Stimulated activated naive B cell treated with anti-CD40 and anti-IgM and Interleukin-4, amounts not matched to agents 10 μg/mL and 1 μg/mL and 100 μg/mL, for 72 hours (primary cell): ENCODE data around the gene NADSYN1.
"Not testable (repeated sequence)": the region's sequence is repeated elsewhere in the genome, so short reads cannot be mapped to it uniquely, and the experiment has no call there.

Experiments
- ATAC-seq, 2 donors: fragments of 150-1000 bp; cut with Tn5 transposase; replicated peaks; 2 replicates each; pipeline ENCODE4 v1.10.0; 2021; ENCODE audit warnings: moderate library complexity in 1 of 2
- DNase-seq: peaks from one replicate; pipeline ENCODE4 v3.0.0; 2021
- H3K27ac Mint-ChIP-seq: one replicate; pipeline ENCODE4 v1.8.0; 2022; ENCODE audit warnings: mild to moderate bottlenecking, mixed read lengths
- H3K27me3 Mint-ChIP-seq, 2 donors: one replicate each; pipeline ENCODE4 v1.8.0; 2022; ENCODE audit warnings: mixed read lengths in 2 of 2
- H3K36me3 Mint-ChIP-seq, 2 donors: one replicate each; pipeline ENCODE4 v1.8.0; 2022; ENCODE audit warnings: mixed read lengths in 2 of 2, mild to moderate bottlenecking in 1 of 2
- H3K4me1 Mint-ChIP-seq, 2 donors: one replicate each; pipeline ENCODE4 v1.8.0; 2022; ENCODE audit warnings: mixed read lengths in 2 of 2, mild to moderate bottlenecking in 1 of 2
- H3K4me3 Mint-ChIP-seq, 2 donors: one replicate each; pipeline ENCODE4 v1.8.0; 2022; ENCODE audit warnings: mild to moderate bottlenecking in 2 of 2, mixed read lengths in 2 of 2, moderate library complexity in 1 of 2
- H3K9me3 Mint-ChIP-seq, 2 donors: one replicate each; pipeline ENCODE4 v1.8.0; 2022; ENCODE audit warnings: mixed read lengths in 2 of 2, mild to moderate bottlenecking in 1 of 2

The NADSYN1 gene

GRCh38 chr11:71534711-71535608 lies 82.0 kb downstream of the NADSYN1 start:
- not testable (repeated sequence) for ATAC-seq, H3K4me3 Mint-ChIP-seq, H3K27ac Mint-ChIP-seq, DNase-seq, H3K9me3 Mint-ChIP-seq, H3K36me3 Mint-ChIP-seq, H3K4me1 Mint-ChIP-seq, H3K27me3 Mint-ChIP-seq

- H3K4me3 Mint-ChIP-seq = no peak overlapping the region
- ATAC-seq = no peak
Measured at GRCh38 chr11:71535825-71536224, 82.8 kb downstream of the NADSYN1 start.

GRCh38 chr11:71537537-71537936 lies 84.5 kb downstream of the NADSYN1 start:
- no peak overlapping the region for H3K27ac Mint-ChIP-seq
- ATAC-seq (no peak), DNase-seq (no peak)
- no peak overlapping the region for H3K4me3 Mint-ChIP-seq
- H3K27me3 Mint-ChIP-seq = peaks cover 5 to 6% of the 10 kb centered on the region in 2 donors
- peaks cover 6 to 10% of the 10 kb centered on the region in 2 donors for H3K9me3 Mint-ChIP-seq
- H3K4me1 Mint-ChIP-seq = peaks cover 0 to 6% of the 10 kb centered on the region in 2 donors
- peaks cover 7 to 11% of the 10 kb centered on the region in 2 donors for H3K36me3 Mint-ChIP-seq

More at GRCh38 chr11:71535825-71536224, 82.8 kb downstream of the NADSYN1 start:
- DNase-seq = no peak
- H3K27me3 Mint-ChIP-seq = peaks cover 0 to 6% of the 10 kb centered on the region in 2 donors
- peaks cover 2 to 4% of the 10 kb centered on the region in 2 donors for H3K4me1 Mint-ChIP-seq
- no peak overlapping the region for H3K27ac Mint-ChIP-seq
- H3K9me3 Mint-ChIP-seq = peaks cover 3 to 4% of the 10 kb centered on the region in 2 donors
- peaks cover under 1 to 6% of the 10 kb centered on the region in 2 donors for H3K36me3 Mint-ChIP-seq

GRCh38 chr11:71537977-71538665 lies 85.1 kb downstream of the NADSYN1 start, which contains the start of gene KRTAP5-8:
Gene KRTAP5-8 (plus strand): TSS chr11:71538025. CDS start chr11:71538056, 31 bp downstream.
- not testable (repeated sequence) for DNase-seq, H3K27ac Mint-ChIP-seq, H3K4me1 Mint-ChIP-seq, H3K4me3 Mint-ChIP-seq, H3K27me3 Mint-ChIP-seq, ATAC-seq
- peaks cover 6 to 11% of the 10 kb centered on the region in 2 donors for H3K9me3 Mint-ChIP-seq
- peaks cover 7 to 14% of the 10 kb centered on the region in 2 donors for H3K36me3 Mint-ChIP-seq

- no peak for DNase-seq
- H3K9me3 Mint-ChIP-seq = peaks cover 6 to 11% of the 10 kb centered on the region in 2 donors
- peaks cover 9 to 14% of the 10 kb centered on the region in 2 donors for H3K4me1 Mint-ChIP-seq
- no peak overlapping the region for H3K4me3 Mint-ChIP-seq
- H3K27ac Mint-ChIP-seq = no peak overlapping the region
- peaks cover 5 to 6% of the 10 kb centered on the region in 2 donors for H3K27me3 Mint-ChIP-seq
- ATAC-seq = no peak
- peaks cover 7 to 15% of the 10 kb centered on the region in 2 donors for H3K36me3 Mint-ChIP-seq
Measured at GRCh38 chr11:71538666-71538990, 85.6 kb downstream of the NADSYN1 start.

GRCh38 chr11:71539017-71539416 lies 86.0 kb downstream of the NADSYN1 start:
- H3K4me1 Mint-ChIP-seq = peaks cover 13 to 17% of the 10 kb centered on the region in 2 donors
- ATAC-seq (no peak), DNase-seq (no peak)
- H3K27me3 Mint-ChIP-seq = peaks cover 5 to 6% of the 10 kb centered on the region in 2 donors
- peaks cover 6 to 11% of the 10 kb centered on the region in 2 donors for H3K9me3 Mint-ChIP-seq
- no peak overlapping the region for H3K4me3 Mint-ChIP-seq
- H3K36me3 Mint-ChIP-seq = peaks cover 7 to 15% of the 10 kb centered on the region in 2 donors
- H3K27ac Mint-ChIP-seq = no peak overlapping the region

- Mint-ChIP-seq H3K4me1 (peaks cover 19 to 22% of the 10 kb centered on the region in 2 donors), H3K36me3 (peaks cover 7 to 15% of the 10 kb centered on the region in 2 donors), H3K9me3 (peaks cover 9 to 11% of the 10 kb centered on the region in 2 donors)
- not testable (repeated sequence) for ATAC-seq, H3K27ac Mint-ChIP-seq, H3K27me3 Mint-ChIP-seq, H3K4me3 Mint-ChIP-seq, DNase-seq
Measured at GRCh38 chr11:71539971-71540370, 87.0 kb downstream of the NADSYN1 start.

GRCh38 chr11:71540521-71541304 lies 87.7 kb downstream of the NADSYN1 start:
- H3K4me3 Mint-ChIP-seq, H3K27me3 Mint-ChIP-seq, H3K27ac Mint-ChIP-seq, ATAC-seq, DNase-seq: not testable (repeated sequence)
- Mint-ChIP-seq H3K36me3 (peaks cover 7 to 15% of the 10 kb centered on the region in 2 donors), H3K4me1 (peaks cover 19 to 22% of the 10 kb centered on the region in 2 donors), H3K9me3 (peaks cover 10 to 11% of the 10 kb centered on the region in 2 donors)

- Mint-ChIP-seq H3K27me3 (peaks cover 6 to 13% of the 10 kb centered on the region in 2 donors), H3K9me3 (peaks cover 17 to 18% of the 10 kb centered on the region in 2 donors), H3K4me3 (no peak overlapping the region), H3K36me3 (peaks cover 13 to 23% of the 10 kb centered on the region in 2 donors), H3K4me1 (peaks cover 19 to 22% of the 10 kb centered on the region in 2 donors), H3K27ac (no peak overlapping the region)
- DNase-seq (no peak), ATAC-seq (no peak)
Measured at GRCh38 chr11:71542382-71542781, 89.4 kb downstream of the NADSYN1 start.

- Mint-ChIP-seq H3K4me3 (peak overlapping the region in 1 of 2 donors; percentile 25), H3K4me1 (peaks cover 19 to 22% of the 10 kb centered on the region in 2 donors), H3K27me3 (peaks cover 13 to 20% of the 10 kb centered on the region in 2 donors), H3K9me3 (peaks cover 18 to 19% of the 10 kb centered on the region in 2 donors), H3K36me3 (peaks cover 13 to 27% of the 10 kb centered on the region in 2 donors), H3K27ac (peak overlapping the region; percentile 89)
- DNase-seq (peak; percentile 55), ATAC-seq (peak; percentile 59 to 86)
Measured at GRCh38 chr11:71542879-71543777, 90.1 kb downstream of the NADSYN1 start.

GRCh38 chr11:71543866-71544265 lies 90.9 kb downstream of the NADSYN1 start:
- no peak overlapping the region for H3K27ac Mint-ChIP-seq
- peaks cover 18 to 19% of the 10 kb centered on the region in 2 donors for H3K9me3 Mint-ChIP-seq
- H3K27me3 Mint-ChIP-seq = peaks cover 17 to 19% of the 10 kb centered on the region in 2 donors
- peaks cover 13 to 27% of the 10 kb centered on the region in 2 donors for H3K36me3 Mint-ChIP-seq
- peaks cover 19 to 22% of the 10 kb centered on the region in 2 donors for H3K4me1 Mint-ChIP-seq
- no peak for DNase-seq
- H3K4me3 Mint-ChIP-seq = no peak overlapping the region
- peak; percentile 48 to 72 for ATAC-seq

- ATAC-seq (no peak), DNase-seq (no peak)
- H3K27ac Mint-ChIP-seq = no peak overlapping the region
- H3K9me3 Mint-ChIP-seq = peaks cover 18 to 19% of the 10 kb centered on the region in 2 donors
- H3K4me3 Mint-ChIP-seq = no peak overlapping the region
- H3K36me3 Mint-ChIP-seq = peaks cover 13 to 27% of the 10 kb centered on the region in 2 donors
- H3K4me1 Mint-ChIP-seq = peaks cover 24 to 25% of the 10 kb centered on the region in 2 donors
- H3K27me3 Mint-ChIP-seq = peaks cover 25% of the 10 kb centered on the region in 2 donors
Measured at GRCh38 chr11:71544525-71545214, 91.7 kb downstream of the NADSYN1 start.
